Heart left ventricle (tissue), 16 donors: ENCODE data around the gene EIF4H. TPM values are rescaled to one million over a fixed set of nuclear protein-coding genes. Genes with fewer than 3 reads are reported as not detected.

ENCODE experiments used
- ATAC-seq, 4 donors: fragments of 200-7000 bp; cut with Tn5 transposase; one replicate each; pipeline ENCODE4 v1.9.1; 2020 to 2022; ENCODE audit warnings: moderate library complexity in 4 of 4, mild to moderate bottlenecking in 3 of 4, moderate number of reproducible peaks in 1 of 4
- DNase-seq, 5 donors: peaks; one replicate each; pipeline ENCODE4 v3.0.0-alpha.2; 2020
- H3K27ac ChIP-seq, 12 donors: fragments of 200-600 bp; sonication (generic) in 4 of 12; one replicate each; pipeline versions ENCODE4 v1.5.0 to v1.8.0; 2016 to 2022; ENCODE audit warnings: mild to moderate bottlenecking in 2 of 12
- H3K27me3 ChIP-seq, 9 donors: fragments of 200-600 bp; sonication (generic) in 2 of 9; one replicate each; pipeline versions ENCODE4 v1.5.1 to v1.8.0; 2016 to 2022; ENCODE audit warnings: mild to moderate bottlenecking in 3 of 9
- H3K36me3 ChIP-seq, 9 donors: fragments of 200-600 bp; sonication (generic) in 2 of 9; one replicate each; pipeline versions ENCODE4 v1.5.0 to v1.8.0; 2018 to 2022; ENCODE audit warnings: mild to moderate bottlenecking in 2 of 9
- H3K4me1 ChIP-seq, 12 donors: fragments of 200-600 bp; sonication (generic) in 4 of 12; one replicate each; pipeline versions ENCODE4 v1.5.0 to v1.8.0; 2016 to 2022; ENCODE audit warnings: mild to moderate bottlenecking in 3 of 12
- H3K4me3 ChIP-seq, 12 donors: fragments of 200-600 bp; sonication (generic) in 4 of 12; one replicate each; pipeline versions ENCODE4 v1.5.0 to v1.8.0; 2017 to 2022; ENCODE audit warnings: mild to moderate bottlenecking in 9 of 12, moderate library complexity in 4 of 12
- H3K9me3 ChIP-seq, 12 donors: fragments of 200-600 bp; sonication (generic) in 4 of 12; one replicate each; pipeline versions ENCODE4 v1.5.0 to v1.8.0; 2016 to 2022; ENCODE audit warnings: mild to moderate bottlenecking in 1 of 12
- POLR2A ChIP-seq, 2 donors: fragments of 450-650 bp; IDR thresholded peaks; one replicate each; pipeline ENCODE4 v1.6.1; 2017; ENCODE audit warnings: antibody characterized with exemption in 2 of 2, mild to moderate bottlenecking in 2 of 2, moderate library complexity in 2 of 2
- WGBS, 4 donors: extraction: QIAGEN DNeasy Blood & Tissue Kit in 2 of 4; methylation state at CpG; one replicate each; pipeline versions ENCODE4 v1.1.5 to v1.1.7; 2013 to 2018; 5-methylcytosine and 5-hydroxymethylcytosine counted together
- intact Hi-C, 10 donors: fragments of 100-400 bp; cut with DNase I; formaldehyde crosslinking; loops; one replicate each; pipeline versions ENCODE4 v1.11.1 to v1.14.2; 2022
- polyA plus RNA-seq, 2 donors: library from polyadenylated mRNA; stranded (reverse); fragments of 200-250 nt; gene quantifications; one replicate each; pipeline ENCODE4 v1.2.3, GENCODE V29; 2013
- total RNA-seq, 9 donors: library from RNA; depleted of rRNA in 2 of 9; stranded (reverse); fragments of >200 nt in 2 of 9; fragmentation: NEBNext Ultra II Directional in 3 of 9; extraction: Animal tissue kit (Norgen Biotek cat#: 25700) in 3 of 9; gene quantifications; one replicate each; pipeline versions ENCODE4 v1.1.0 to v1.2.4, GENCODE V29; 2016 to 2023
- TF ChIP-seq, protein P1 (sequence below), 12 donors: fragments of 200-600 bp; sonication (generic) in 4 of 12; IDR thresholded peaks; one replicate each; pipeline versions ENCODE4 v1.5.0 to v1.8.0; 2018 to 2022; ENCODE audit warnings: antibody characterized with exemption in 12 of 12, mild to moderate bottlenecking in 5 of 12
- donor health status: ischemic (EF 13 %, LVEDD 7.1; RV severe dilation, severe dysfunction).
- donor health status: healthy with polysubstance abuse.
- donor health status: DM: no; HTN: yes; CAD: no.
- donor health status: DM: no; HTN: no; CAD: no.
- donor health status: ischemic (EF 25% LVEDD 6.9; RV normal size, moderate dysfunction).
- donor health status: ischemic (EF 25% LVEDD 5.7; RV mildly dilated, moderate dysfunction).
- donor health status: healthy.
- donor health status: DM: yes; HTN: yes; CAD: no.
- donor health status: ischemic (EF 35%, LVEDD 5.7; RV mildly dilated, moderate dysfunction).
- donor health status: nonischemic (EF 11% LVEDD 7.7; RV severe dilation, severe dysfunction).
- donor health status: DM: yes; HTN: yes; CAD: no.
- donor health status: PGD.
- donor health status: ischemic (EF 29% LVEDD 5.4; RV normal size, mild dysfunction).
- donor health status: nonischemic (EF 23%, LVEDD 6.1; RV moderate dilation, normal function).

EIF4H gene
- total and polyA plus RNA-seq, 11 donors, result 89.0 to 255 (median 196) TPM

DNA sequence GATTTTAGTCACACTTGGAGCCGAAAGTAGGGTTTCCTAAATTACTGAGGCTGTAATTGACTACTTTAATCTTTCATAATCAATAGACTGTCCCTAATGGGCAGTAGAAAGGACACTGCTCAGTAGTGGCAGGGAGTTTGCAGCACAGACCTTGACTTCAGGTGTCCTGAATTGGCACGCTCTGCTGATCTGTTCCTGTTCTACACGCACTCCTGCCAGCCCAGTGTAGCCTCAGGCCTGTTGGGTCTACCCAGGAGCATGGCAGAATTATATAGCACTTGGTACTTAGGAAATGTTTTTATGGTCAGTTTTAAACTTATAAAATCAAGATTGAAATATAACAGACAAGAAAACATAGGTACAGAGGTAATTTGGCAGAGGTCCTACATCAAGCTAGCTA is 9.0 kb downstream of the EIF4H start:
- DNase-seq (no peak), ATAC-seq (peak in 1 of 4 donors; percentile 51)
- Histone ChIP-seq H3K4me3 (no peak overlapping the region), H3K27me3 (no peaks in the 10 kb centered on the region), H3K4me1 (peaks cover 16 to 97% (median 87%) of the 10 kb centered on the region in 12 donors), H3K36me3 (peaks cover 0 to 73% (median 25%) of the 10 kb centered on the region in 9 donors), H3K9me3 (no peaks in the 10 kb centered on the region), H3K27ac (peak overlapping the region in 5 of 12 donors; percentile 4 to 36 (median 25))
- WGBS, 4 donors, result 47 to 67% (median 50%) methylated on average over 3 of the region's 3 CpGs
- TF ChIP-seq, protein P1, sequence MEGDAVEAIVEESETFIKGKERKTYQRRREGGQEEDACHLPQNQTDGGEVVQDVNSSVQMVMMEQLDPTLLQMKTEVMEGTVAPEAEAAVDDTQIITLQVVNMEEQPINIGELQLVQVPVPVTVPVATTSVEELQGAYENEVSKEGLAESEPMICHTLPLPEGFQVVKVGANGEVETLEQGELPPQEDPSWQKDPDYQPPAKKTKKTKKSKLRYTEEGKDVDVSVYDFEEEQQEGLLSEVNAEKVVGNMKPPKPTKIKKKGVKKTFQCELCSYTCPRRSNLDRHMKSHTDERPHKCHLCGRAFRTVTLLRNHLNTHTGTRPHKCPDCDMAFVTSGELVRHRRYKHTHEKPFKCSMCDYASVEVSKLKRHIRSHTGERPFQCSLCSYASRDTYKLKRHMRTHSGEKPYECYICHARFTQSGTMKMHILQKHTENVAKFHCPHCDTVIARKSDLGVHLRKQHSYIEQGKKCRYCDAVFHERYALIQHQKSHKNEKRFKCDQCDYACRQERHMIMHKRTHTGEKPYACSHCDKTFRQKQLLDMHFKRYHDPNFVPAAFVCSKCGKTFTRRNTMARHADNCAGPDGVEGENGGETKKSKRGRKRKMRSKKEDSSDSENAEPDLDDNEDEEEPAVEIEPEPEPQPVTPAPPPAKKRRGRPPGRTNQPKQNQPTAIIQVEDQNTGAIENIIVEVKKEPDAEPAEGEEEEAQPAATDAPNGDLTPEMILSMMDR (IDR thresholded peaks at IDR 0.05), result no peak
- TF ChIP-seq POLR2A (IDR thresholded peaks at IDR 0.05), result no peak
- intact Hi-C loops, result loop anchor here in 5 of 10 donors (10.0 kb wide), 3 partner anchors 108 to 318 kb away; partner anchors contain the start of gene TMEM270 (in 3 of the 5)

DNA sequence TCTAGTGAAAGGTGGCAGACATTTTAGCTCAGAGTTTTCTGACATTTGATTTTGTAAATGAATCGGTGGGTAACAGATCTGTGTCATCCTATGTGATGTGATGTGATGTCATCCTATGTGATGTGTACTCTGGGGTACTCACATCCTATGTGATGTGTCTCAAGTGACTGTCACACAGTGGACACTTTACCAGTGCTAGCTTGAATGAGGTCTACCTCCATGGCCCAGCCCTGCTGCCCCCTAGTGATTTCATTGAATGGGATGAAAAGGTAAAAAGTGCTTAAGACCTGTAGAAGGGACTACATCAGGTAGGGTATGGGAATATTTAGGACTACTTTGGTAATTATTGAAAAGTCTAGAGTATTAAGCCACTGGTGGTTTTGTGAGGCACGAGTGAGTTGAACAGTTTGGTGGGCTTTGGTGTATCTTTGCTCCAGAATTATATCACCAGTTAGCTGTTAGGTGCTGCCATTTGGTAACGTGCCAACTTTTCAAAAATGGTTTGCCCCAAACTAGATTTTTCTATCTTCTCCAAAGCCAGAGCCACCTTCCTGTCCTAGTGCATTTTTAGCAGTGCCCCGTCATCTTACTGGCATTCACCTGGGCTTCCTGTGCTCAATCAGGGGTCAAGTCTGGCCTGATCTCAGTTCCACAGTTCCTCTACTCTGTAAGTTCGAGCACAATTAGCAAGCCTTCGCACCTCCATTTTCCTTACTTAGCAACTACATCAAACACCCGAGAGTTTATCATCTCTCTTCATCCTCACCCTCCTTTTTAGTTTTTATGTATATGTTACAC is 9.7 kb downstream of the EIF4H start:
- peak overlapping the region in 3 of 12 donors; percentile 25 to 40 (median 32) for H3K27ac ChIP-seq
- ATAC-seq, result peak in 2 of 4 donors; percentile 17 to 23
- no peaks in the 10 kb centered on the region for H3K27me3 ChIP-seq
- H3K4me1 ChIP-seq, result peaks cover 16 to 97% (median 86%) of the 10 kb centered on the region in 12 donors
- WGBS, 4 donors, result 43 to 47% (median 45%) methylated on average over 7 of the region's 7 CpGs
- H3K36me3 ChIP-seq, result peaks cover 0 to 73% (median 28%) of the 10 kb centered on the region in 9 donors
- H3K9me3 ChIP-seq, result no peaks in the 10 kb centered on the region
- TF ChIP-seq POLR2A (IDR thresholded peaks at IDR 0.05), result no peak
- TF ChIP-seq, protein P1 (IDR thresholded peaks at IDR 0.05), result peak in 3 of 12 donors; percentile 5 to 35 (median 14)
- DNase-seq, result no peak
- H3K4me3 ChIP-seq, result no peak overlapping the region
- intact Hi-C loops, result loop anchor here in 5 of 10 donors (10.0 kb wide), 3 partner anchors 109 to 319 kb away; partner anchors contain the start of gene TMEM270 (in 3 of the 5)

DNA sequence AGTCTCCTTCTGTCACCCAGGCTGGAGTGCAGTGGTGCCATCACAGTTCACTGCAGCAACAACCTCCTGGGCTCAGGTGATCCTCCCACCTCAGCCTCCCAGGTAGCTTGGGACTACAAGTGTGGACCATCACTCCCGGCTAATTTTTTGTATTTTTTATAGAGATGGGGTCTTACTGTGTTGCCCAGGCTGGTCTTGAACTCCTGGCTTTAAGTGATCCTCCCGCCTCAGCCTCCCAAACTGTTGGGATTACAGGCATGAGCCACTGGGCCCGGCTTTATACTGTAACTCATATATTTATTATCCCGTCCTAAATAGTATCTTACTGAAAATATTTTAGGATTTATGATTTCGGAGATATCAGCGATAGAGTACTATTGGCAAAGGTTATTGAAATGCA is 10.9 kb downstream of the EIF4H start:
- H3K36me3 ChIP-seq, result peaks cover 0 to 73% (median 35%) of the 10 kb centered on the region in 9 donors
- H3K9me3 ChIP-seq, result no peaks in the 10 kb centered on the region
- H3K4me3 ChIP-seq, result peak overlapping the region in 1 of 12 donors; percentile 1
- no peak for ATAC-seq
- H3K27me3 ChIP-seq, result no peaks in the 10 kb centered on the region
- 81 to 88% (median 83%) methylated on average over 6 of the region's 6 CpGs for WGBS, 4 donors
- TF ChIP-seq, protein P1 (IDR thresholded peaks at IDR 0.05), result no peak
- no peak for TF ChIP-seq POLR2A (IDR thresholded peaks at IDR 0.05)
- DNase-seq, result no peak
- intact Hi-C loops, result loop anchor here in 5 of 10 donors (5.0 to 10.0 kb wide), 4 partner anchors 110 to 507 kb away; partner anchors contain the start of gene TMEM270 (in 3 of the 5)
- peak overlapping the region in 9 of 12 donors; percentile 1 to 63 (median 32) for H3K27ac ChIP-seq
- peaks cover 16 to 89% (median 78%) of the 10 kb centered on the region in 12 donors for H3K4me1 ChIP-seq

DNA sequence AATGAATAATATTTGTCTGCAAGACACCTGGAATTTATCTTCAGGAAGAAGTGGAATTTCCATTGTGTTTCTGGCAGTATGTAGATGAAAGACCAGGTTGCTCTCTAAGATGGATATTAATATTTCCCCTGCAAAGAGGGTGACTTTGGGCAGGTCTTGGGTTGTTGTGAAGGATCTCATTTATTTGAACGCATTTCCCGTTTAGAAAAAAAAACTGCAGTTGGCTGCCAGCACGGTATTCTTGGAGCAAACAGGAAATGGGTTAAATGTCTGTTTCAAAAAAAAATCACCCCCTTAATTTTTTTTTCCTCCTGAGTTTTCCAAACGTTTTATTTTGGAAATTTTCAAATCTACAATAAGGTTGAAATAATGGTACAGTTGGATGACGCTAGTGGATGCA is 11.5 kb downstream of the EIF4H start:
- DNase-seq (no peak), ATAC-seq (no peak)
- Histone ChIP-seq H3K9me3 (no peaks in the 10 kb centered on the region), H3K36me3 (peaks cover 2 to 73% (median 41%) of the 10 kb centered on the region in 9 donors), H3K4me1 (peaks cover 16 to 84% (median 73%) of the 10 kb centered on the region in 12 donors), H3K4me3 (peak overlapping the region in 2 of 12 donors; percentile 1 to 19), H3K27me3 (no peaks in the 10 kb centered on the region), H3K27ac (peak overlapping the region in 10 of 12 donors; percentile 1 to 63 (median 30))
- intact Hi-C loops, result loop anchor here in 5 of 10 donors (5.0 to 10.0 kb wide), 4 partner anchors 111 to 507 kb away; partner anchors contain the start of gene TMEM270 (in 3 of the 5)
- 11 to 21% (median 12%) methylated on average over 5 of the region's 5 CpGs for WGBS, 4 donors
- no peak for TF ChIP-seq POLR2A (IDR thresholded peaks at IDR 0.05)
- TF ChIP-seq, protein P1 (IDR thresholded peaks at IDR 0.05), result no peak
